CD4-positive, CD25-positive, alpha-beta regulatory T cell (primary cell): ENCODE measurements around the gene MAGI1. TPM values are rescaled to one million over a fixed set of nuclear protein-coding genes. Genes with fewer than 3 reads are reported as not detected.

Experiments
- ATAC-seq, 2 donors: fragments of 150-1000 bp; cut with Tn5 transposase; one replicate each; pipeline ENCODE4 v1.10.0; 2021; ENCODE audit warnings: low read depth in 2 of 2, moderate number of reproducible peaks in 2 of 2, moderate library complexity in 1 of 2
- DNase-seq, 3 donors: peaks; one replicate each; pipeline versions ENCODE4 v3.0.0 to v3.0.0-alpha.2; 2012 to 2022; ENCODE audit warnings: mixed read lengths in 1 of 3
- H3K27ac ChIP-seq: one replicate; pipeline ENCODE4 v1.7.0; 2013; ENCODE audit warnings: mild to moderate bottlenecking, low read length; ENCODE audit not compliant: insufficient read depth, poor library complexity, severe bottlenecking
- H3K27me3 ChIP-seq: one replicate; pipeline ENCODE4 v1.7.0; 2013; ENCODE audit warnings: low read length; ENCODE audit not compliant: control insufficient read depth, insufficient read depth
- H3K36me3 ChIP-seq: one replicate; pipeline ENCODE4 v1.7.0; 2013; ENCODE audit warnings: mild to moderate bottlenecking, low read length, moderate library complexity; ENCODE audit not compliant: control insufficient read depth, insufficient read depth
- H3K4me1 ChIP-seq: 2 replicates; pipeline ENCODE4 v1.7.0; 2013; ENCODE audit warnings: mild to moderate bottlenecking, low read length; ENCODE audit not compliant: insufficient read depth, control insufficient read depth, poor library complexity, severe bottlenecking
- H3K4me3 ChIP-seq: one replicate; pipeline ENCODE4 v1.7.0; 2013; ENCODE audit warnings: low read depth, mild to moderate bottlenecking, low read length, moderate library complexity
- H3K9me3 ChIP-seq, 2 experiments: 1 replicate in 1 of 2; 2 replicates in 1 of 2; pipeline ENCODE4 v1.7.0; 2013; ENCODE audit warnings: low read length in 2 of 2, mild to moderate bottlenecking in 1 of 2, moderate library complexity in 1 of 2; ENCODE audit not compliant: control insufficient read depth in 2 of 2
- H3K27ac Mint-ChIP-seq, 3 donors: one replicate each; pipeline ENCODE4 v1.8.0; 2020 to 2022; ENCODE audit warnings: mild to moderate bottlenecking in 3 of 3, mixed read lengths in 3 of 3, moderate library complexity in 2 of 3
- H3K27me3 Mint-ChIP-seq: one replicate; pipeline ENCODE4 v1.8.0; 2022; ENCODE audit warnings: mild to moderate bottlenecking, mixed read lengths
- H3K36me3 Mint-ChIP-seq: one replicate; pipeline ENCODE4 v1.8.0; 2020; ENCODE audit warnings: mixed read lengths
- H3K4me1 Mint-ChIP-seq, 4 donors: one replicate each; pipeline ENCODE4 v1.8.0; 2020 to 2022; ENCODE audit warnings: mixed read lengths in 4 of 4, mild to moderate bottlenecking in 1 of 4
- H3K4me3 Mint-ChIP-seq, 4 donors: one replicate each; pipeline ENCODE4 v1.8.0; 2020 to 2022; ENCODE audit warnings: mild to moderate bottlenecking in 4 of 4, mixed read lengths in 4 of 4, moderate library complexity in 3 of 4
- H3K9me3 Mint-ChIP-seq, 7 donors: one replicate each; pipeline ENCODE4 v1.8.0; 2020 to 2022; ENCODE audit warnings: mixed read lengths in 7 of 7, mild to moderate bottlenecking in 3 of 7, moderate library complexity in 2 of 7
- polyA plus RNA-seq, 4 donors: library from polyadenylated mRNA; unstranded; fragments of 300-500 nt; fragmentation: Illumina TruSeq; gene quantifications; one replicate each; pipeline ENCODE4 v1.2.3, GENCODE V29; 2021
- total RNA-seq: library from RNA; stranded (reverse); gene quantifications from one replicate; pipeline ENCODE4 v1.2.3, GENCODE V29; 2022

MAGI1 gene
- total and polyA plus RNA-seq, 5 donors from 2014 or later, result 0.10 to 0.44 (median 0.19) TPM; not detected in 1

DNA sequence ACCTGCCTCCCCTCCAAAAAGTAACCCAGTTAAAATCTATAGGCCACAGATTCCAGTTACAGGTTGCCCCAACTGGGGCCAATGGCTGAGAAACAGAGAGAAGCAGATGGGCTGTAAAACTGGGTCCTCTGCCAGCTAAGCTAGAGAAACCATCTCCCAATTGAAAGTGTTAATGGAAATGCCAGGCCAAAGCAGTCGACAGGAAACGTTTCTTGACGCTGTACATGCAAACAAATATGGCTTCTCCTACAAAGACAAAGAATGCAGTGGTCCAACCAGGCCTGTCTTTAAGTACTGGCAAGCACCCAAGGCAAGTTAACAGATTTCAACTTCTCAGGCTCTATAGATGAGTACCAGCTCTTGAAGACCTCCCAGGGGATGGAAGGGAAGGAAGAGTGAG lies 71.3 kb downstream of the MAGI1 start:
- Mint-ChIP-seq H3K4me1 (peaks cover 0 to 7% (median 6%) of the 10 kb centered on the region in 4 donors), H3K9me3 (peaks cover 0 to 4% (median 0%) of the 10 kb centered on the region in 7 donors), H3K36me3 (no peaks in the 10 kb centered on the region), H3K27me3 (no peaks in the 10 kb centered on the region), H3K27ac (no peak overlapping the region), H3K4me3 (no peak overlapping the region)
- H3K27me3 ChIP-seq, result no peaks in the 10 kb centered on the region
- no peaks in the 10 kb centered on the region for H3K9me3 ChIP-seq
- H3K4me3 ChIP-seq, result no peak overlapping the region
- DNase-seq (no peak), ATAC-seq (no peak)
- H3K36me3 ChIP-seq, result no peaks in the 10 kb centered on the region
- H3K4me1 ChIP-seq, result no peaks in the 10 kb centered on the region
- no peak overlapping the region for H3K27ac ChIP-seq

DNA sequence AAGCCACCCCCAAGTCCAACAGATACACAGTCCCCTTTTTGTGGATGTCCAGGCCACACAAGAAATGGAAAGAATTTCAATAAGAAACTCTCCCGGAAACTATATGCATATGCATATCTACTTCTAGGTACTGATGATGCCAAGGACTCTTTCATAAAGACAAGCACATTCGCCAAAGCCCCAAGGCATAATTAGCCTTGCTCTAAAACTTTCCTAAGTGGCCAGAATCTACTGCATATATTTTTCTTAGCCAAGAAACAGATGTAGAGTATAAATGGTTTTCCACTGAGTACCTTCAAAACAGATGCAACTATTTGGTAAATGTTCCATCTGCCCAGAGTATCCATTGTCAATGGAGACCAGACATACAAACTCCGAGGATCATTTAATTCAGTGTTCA lies 73.9 kb downstream of the MAGI1 start:
- no peak overlapping the region for H3K27ac ChIP-seq
- Mint-ChIP-seq H3K4me1 (peaks cover 0 to 11% (median 9%) of the 10 kb centered on the region in 4 donors), H3K27me3 (no peaks in the 10 kb centered on the region), H3K4me3 (no peak overlapping the region), H3K36me3 (no peaks in the 10 kb centered on the region), H3K27ac (no peak overlapping the region), H3K9me3 (peaks cover 0 to 4% (median 0%) of the 10 kb centered on the region in 7 donors)
- no peaks in the 10 kb centered on the region for H3K27me3 ChIP-seq
- DNase-seq (no peak), ATAC-seq (no peak)
- no peaks in the 10 kb centered on the region for H3K4me1 ChIP-seq
- no peaks in the 10 kb centered on the region for H3K9me3 ChIP-seq
- no peak overlapping the region for H3K4me3 ChIP-seq
- no peaks in the 10 kb centered on the region for H3K36me3 ChIP-seq

DNA sequence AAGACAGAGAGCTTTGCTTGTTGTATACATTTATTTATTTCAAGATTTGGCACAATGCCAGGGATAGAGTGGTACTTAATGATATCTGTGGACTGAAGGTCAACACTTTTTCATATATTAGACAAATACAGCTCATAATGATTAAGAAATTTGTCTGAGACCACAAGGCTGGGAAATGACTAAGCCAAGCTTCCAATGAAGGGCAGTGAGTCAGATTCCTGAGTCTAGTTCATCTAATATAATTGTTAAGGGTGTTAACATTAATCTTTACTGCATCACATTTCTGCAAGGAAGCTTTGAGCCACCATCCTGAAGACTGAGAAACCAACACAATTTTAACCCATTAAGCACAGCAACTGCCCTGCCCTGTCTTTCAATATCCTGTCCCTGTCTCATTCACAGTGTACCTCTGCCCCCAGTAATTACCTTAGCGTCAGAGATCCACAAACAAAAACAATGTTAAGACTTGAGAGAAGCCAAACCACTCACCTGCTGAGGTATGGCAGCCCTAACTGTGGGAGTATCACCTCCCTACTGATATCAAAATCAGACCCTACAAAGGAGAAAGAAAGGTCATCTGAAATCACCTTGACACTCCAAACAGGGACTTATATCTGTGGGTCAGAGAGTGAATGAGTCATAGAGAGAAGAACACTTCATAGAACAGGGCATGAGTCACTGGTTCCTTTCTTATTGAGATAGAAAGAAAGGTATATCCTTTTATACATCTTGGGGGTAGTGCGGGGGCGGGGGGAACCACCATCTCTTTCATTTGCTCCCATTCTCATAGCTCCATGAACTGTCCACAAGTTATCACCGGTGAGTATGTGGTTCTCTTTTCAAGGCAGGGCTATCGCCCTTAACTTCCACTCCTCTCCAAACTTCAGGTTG lies 74.7 kb downstream of the MAGI1 start:
- Mint-ChIP-seq H3K4me3 (no peak overlapping the region), H3K4me1 (peaks cover 0 to 11% (median 9%) of the 10 kb centered on the region in 4 donors), H3K27ac (no peak overlapping the region), H3K9me3 (peaks cover 0 to 4% (median 1%) of the 10 kb centered on the region in 7 donors), H3K36me3 (no peaks in the 10 kb centered on the region), H3K27me3 (no peaks in the 10 kb centered on the region)
- peak in 1 of 2 donors; percentile 45 for ATAC-seq
- H3K9me3 ChIP-seq, result no peaks in the 10 kb centered on the region
- H3K4me1 ChIP-seq, result no peaks in the 10 kb centered on the region
- no peak overlapping the region for H3K27ac ChIP-seq
- H3K27me3 ChIP-seq, result no peaks in the 10 kb centered on the region
- DNase-seq, result peak in 1 of 3 donors; percentile 42
- H3K36me3 ChIP-seq, result no peaks in the 10 kb centered on the region
- no peak overlapping the region for H3K4me3 ChIP-seq

DNA sequence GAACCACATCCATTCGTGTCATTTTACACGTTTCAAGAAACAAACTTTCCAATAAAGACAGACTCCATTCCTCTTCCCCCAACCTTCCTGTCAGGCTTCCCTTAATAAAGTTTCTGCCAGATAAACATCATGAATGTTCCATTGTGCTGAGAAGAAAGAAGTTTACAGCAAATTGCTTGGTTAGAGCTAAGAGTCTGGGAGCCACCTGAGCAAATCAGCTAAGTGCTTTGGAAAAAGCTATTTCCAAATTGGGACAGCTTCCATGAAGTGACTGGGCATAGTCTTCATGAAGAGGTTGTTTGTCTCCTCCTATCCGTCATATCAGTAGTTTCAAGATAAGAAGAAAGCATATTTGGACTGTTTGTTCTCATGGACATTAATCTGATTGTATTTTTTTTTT lies 77.0 kb downstream of the MAGI1 start:
- no peaks in the 10 kb centered on the region for H3K36me3 Mint-ChIP-seq
- Histone ChIP-seq H3K9me3 (no peaks in the 10 kb centered on the region), H3K36me3 (no peaks in the 10 kb centered on the region), H3K27me3 (no peaks in the 10 kb centered on the region), H3K4me1 (no peaks in the 10 kb centered on the region), H3K27ac (no peak overlapping the region), H3K4me3 (no peak overlapping the region)
- DNase-seq (no peak), ATAC-seq (no peak)
- peaks cover 0 to 4% (median 1%) of the 10 kb centered on the region in 7 donors for H3K9me3 Mint-ChIP-seq
- no peak overlapping the region for H3K27ac Mint-ChIP-seq
- H3K4me3 Mint-ChIP-seq, result no peak overlapping the region
- H3K4me1 Mint-ChIP-seq, result peaks cover 0 to 11% (median 9%) of the 10 kb centered on the region in 4 donors
- H3K27me3 Mint-ChIP-seq, result no peaks in the 10 kb centered on the region

DNA sequence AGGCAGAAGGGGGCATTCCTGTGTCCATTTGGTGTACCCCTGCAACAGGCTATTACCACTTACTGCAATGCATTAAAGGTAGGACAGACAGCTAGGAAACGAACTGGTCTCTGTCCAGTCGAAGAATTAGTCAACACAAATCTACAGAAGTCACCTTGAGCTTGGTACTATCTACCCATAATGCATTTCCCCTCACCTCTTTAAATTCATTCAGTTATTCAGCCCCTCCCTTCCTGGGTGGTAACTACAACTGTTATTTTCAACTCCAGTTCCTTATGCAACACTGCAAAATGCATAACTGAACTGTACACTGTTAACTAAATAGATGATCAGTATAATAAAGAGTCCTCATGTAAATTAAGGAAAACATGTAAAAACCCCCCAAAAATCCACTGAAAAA lies 77.6 kb downstream of the MAGI1 start:
- no peaks in the 10 kb centered on the region for H3K4me1 ChIP-seq

DNA sequence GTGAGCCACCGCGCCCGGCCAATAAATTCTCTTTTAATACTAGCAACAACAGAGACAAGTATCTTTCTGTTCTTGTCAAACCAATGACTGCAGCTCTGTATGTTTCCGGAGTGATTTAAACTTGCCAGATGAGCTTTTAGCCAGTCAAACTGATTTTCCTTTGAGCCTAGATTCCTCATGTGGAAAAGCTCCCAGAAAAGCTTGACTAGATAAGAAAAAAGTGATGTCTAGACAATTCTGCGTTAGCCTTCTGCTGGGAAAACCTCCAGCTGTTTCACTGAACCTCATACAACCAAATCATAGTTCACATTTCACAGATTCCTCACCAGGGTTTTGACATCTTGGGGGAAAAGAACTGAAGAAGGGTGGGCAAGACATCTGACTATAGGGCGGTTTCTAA lies 78.6 kb downstream of the MAGI1 start:
- no peak for ATAC-seq
- H3K36me3 Mint-ChIP-seq, result no peaks in the 10 kb centered on the region
- peaks cover 0 to 4% (median 1%) of the 10 kb centered on the region in 7 donors for H3K9me3 Mint-ChIP-seq

More for the DNA sequence above, 77.6 kb downstream of the MAGI1 start:
- no peak overlapping the region for H3K27ac ChIP-seq
- no peaks in the 10 kb centered on the region for H3K36me3 ChIP-seq
- no peaks in the 10 kb centered on the region for H3K27me3 ChIP-seq
- H3K36me3 Mint-ChIP-seq, result no peaks in the 10 kb centered on the region
- DNase-seq, result peak in 1 of 3 donors; percentile 14
- no peak for ATAC-seq
- H3K27me3 Mint-ChIP-seq, result no peaks in the 10 kb centered on the region
- H3K9me3 ChIP-seq, result no peaks in the 10 kb centered on the region
- peaks cover 0 to 4% (median 1%) of the 10 kb centered on the region in 7 donors for H3K9me3 Mint-ChIP-seq
- peaks cover 0 to 11% (median 9%) of the 10 kb centered on the region in 4 donors for H3K4me1 Mint-ChIP-seq
- no peak overlapping the region for H3K27ac Mint-ChIP-seq
- no peak overlapping the region for H3K4me3 Mint-ChIP-seq
- no peak overlapping the region for H3K4me3 ChIP-seq

DNA sequence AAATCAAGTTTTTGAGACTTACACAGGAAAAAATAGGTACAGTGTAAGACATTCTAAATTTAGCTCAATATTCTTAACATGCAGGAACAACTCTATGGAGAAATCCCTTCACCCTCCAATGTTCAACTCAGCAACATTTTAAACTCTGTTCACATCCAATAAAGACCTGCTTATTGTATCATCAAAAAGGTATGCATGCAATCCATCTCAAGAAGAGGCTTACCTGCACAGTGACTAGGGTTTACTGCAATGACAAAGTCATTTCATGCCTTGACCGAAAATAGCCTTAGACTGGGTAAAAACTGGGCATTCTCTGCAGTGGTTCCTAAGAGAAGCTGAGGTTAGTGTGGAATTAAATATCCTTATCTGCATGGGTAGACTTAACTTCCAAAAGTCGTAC lies 80.5 kb downstream of the MAGI1 start:
- no peak for ATAC-seq

More for the DNA sequence above, 78.6 kb downstream of the MAGI1 start:
- Histone ChIP-seq H3K4me1 (no peaks in the 10 kb centered on the region), H3K9me3 (no peaks in the 10 kb centered on the region), H3K27me3 (no peaks in the 10 kb centered on the region), H3K4me3 (no peak overlapping the region), H3K27ac (no peak overlapping the region), H3K36me3 (no peaks in the 10 kb centered on the region)
- peaks cover 0 to 11% (median 9%) of the 10 kb centered on the region in 4 donors for H3K4me1 Mint-ChIP-seq
- H3K27me3 Mint-ChIP-seq, result no peaks in the 10 kb centered on the region
- DNase-seq, result no peak
- no peak overlapping the region for H3K27ac Mint-ChIP-seq
- no peak overlapping the region for H3K4me3 Mint-ChIP-seq

More for the DNA sequence above, 80.5 kb downstream of the MAGI1 start:
- H3K36me3 Mint-ChIP-seq, result no peaks in the 10 kb centered on the region
- Histone ChIP-seq H3K9me3 (no peaks in the 10 kb centered on the region), H3K27me3 (no peaks in the 10 kb centered on the region), H3K27ac (no peak overlapping the region), H3K4me1 (no peaks in the 10 kb centered on the region), H3K4me3 (no peak overlapping the region), H3K36me3 (no peaks in the 10 kb centered on the region)
- no peak overlapping the region for H3K4me3 Mint-ChIP-seq
- H3K27me3 Mint-ChIP-seq, result no peaks in the 10 kb centered on the region
- H3K4me1 Mint-ChIP-seq, result peaks cover 0 to 5% (median 2%) of the 10 kb centered on the region in 4 donors
- H3K27ac Mint-ChIP-seq, result no peak overlapping the region
- DNase-seq, result no peak
- peaks cover 0 to 4% (median 0%) of the 10 kb centered on the region in 7 donors for H3K9me3 Mint-ChIP-seq
